ENCODE measurements around the gene KIF24. TPM values are rescaled to one million over a fixed set of nuclear protein-coding genes. Genes with fewer than 3 reads are reported as not detected.

Gene KIF24
- total and polyA plus RNA-seq, 2 of the 4 experiments (the other 2 are of a cell fraction): 1.4 to 3.0 TPM

- Histone ChIP-seq H3K14ac (replicated peaks; ENCODE audit: low read depth, low read length) (no peak overlapping the region), H2AFZ (replicated peaks; ENCODE audit: low read length, poor library complexity) (no peak overlapping the region), H3K23ac (ENCODE audit: low read depth, low read length) (no peak overlapping the region), H3K9ac (ENCODE audit: low read depth, low read length) (no peak overlapping the region), H3K4me2 (ENCODE audit: low read depth, low read length) (no peak overlapping the region), H3K4me1 (ENCODE audit: control insufficient read depth, insufficient read depth, low read length) (no peaks in the 10 kb centered on the region), H2BK120ac (ENCODE audit: low read depth, low read length) (no peak overlapping the region), H3K79me1 (ENCODE audit: low read depth in 1 of 2, low read length in 2 of 2) (no peaks in the 10 kb centered on the region; a peak in 1 of 4 replicates), H4K20me1 (ENCODE audit: insufficient read depth, low read length) (no peaks in the 10 kb centered on the region), H3K27me3 (ENCODE audit: control insufficient read depth, insufficient read depth, low read length) (no peaks in the 10 kb centered on the region), H2BK15ac (ENCODE audit: low read depth, low read length) (no peak overlapping the region), H3K27ac (ENCODE audit: insufficient read depth, low read length) (no peak overlapping the region), H3K4ac (ENCODE audit: low read depth, low read length) (no peak overlapping the region), H3K36me3 (ENCODE audit: control insufficient read depth, insufficient read depth, low read length) (no peaks in the 10 kb centered on the region), H2BK5ac (ENCODE audit: low read depth, low read length, poor library complexity, severe bottlenecking) (no peak overlapping the region), H3K4me3 (ENCODE audit: insufficient read depth, low read depth, low read length) (no peak overlapping the region), H4K5ac (ENCODE audit: low read depth, low read length) (no peak overlapping the region), H4K8ac (ENCODE audit: low read depth in 2 of 2, low read length in 2 of 2) (no peak overlapping the region), H2AK5ac (ENCODE audit: low read depth, low read length) (no peak overlapping the region), H3K9me3 (ENCODE audit: control insufficient read depth, insufficient read depth, low read length) (no peaks in the 10 kb centered on the region), H4K91ac (ENCODE audit: insufficient read depth, low read depth, low read length) (no peak overlapping the region), H3K9me1 (ENCODE audit: insufficient read depth, low read length) (no peaks in the 10 kb centered on the region), H3K18ac (ENCODE audit: low read depth, low read length) (no peak overlapping the region), H3K56ac (ENCODE audit: extremely low read depth, insufficient read depth, low read length) (no peak overlapping the region), H2BK20ac (ENCODE audit: low read depth, low read length) (no peak overlapping the region), H2AK9ac (replicated peaks; ENCODE audit: low read depth, low read length, poor library complexity) (no peak overlapping the region)
- POLR2A ChIA-PET (ENCODE audit: unreplicated experiment): no interaction called here
- CTCF ChIA-PET: no interaction called here
- in situ Hi-C loops (cut with MboI; ENCODE audit: low sequenced_read_pairs) (no loop called here), dilution Hi-C loops (cut with HindIII; ENCODE audit: low sequenced_read_pairs, unreplicated experiment) (no loop called here), intact Hi-C loops (cut with micrococcal nuclease) (no loop called here)
- WGBS, 2 experiments (ENCODE audit: extremely low coverage in 2 of 2, insufficient read length in 1 of 2): 100% methylated on average over 1 of the region's 2 CpGs; no CpG with 5 or more reads in 1 of the 2 experiments
- TF ChIP-seq ELK1 (IDR thresholded peaks at IDR 0.05; ENCODE audit: borderline replicate concordance, low read depth, low read length): no peak
- no peak for TF ChIP-seq NFE2L2 (IDR thresholded peaks at IDR 0.05; ENCODE audit: low read depth, low read length)
- no peak for TF ChIP-seq RCOR1 (IDR thresholded peaks at IDR 0.05; ENCODE audit: insufficient replicate concordance, low read length)
- TF ChIP-seq BHLHE40 (IDR thresholded peaks at IDR 0.05; ENCODE audit: low read depth, low read length): no peak
- no peak for TF ChIP-seq CEBPB (IDR thresholded peaks at IDR 0.05; ENCODE audit: low read depth, low read length)
- TF ChIP-seq MAZ (IDR thresholded peaks at IDR 0.05; ENCODE audit: borderline replicate concordance, low read depth, low read length): no peak
- no peak for TF ChIP-seq SMC3 (IDR thresholded peaks at IDR 0.05; ENCODE audit: low read depth, low read length)
- TF ChIP-seq FOS (IDR thresholded peaks at IDR 0.05; ENCODE audit: low read depth, low read length): no peak
- DNase-seq: peak; percentile 8
- BruUV-seq (replicated peaks): no TSS peak
- ATAC-seq (ENCODE audit: low read depth): no peak
These were observed 39.9 kb downstream of the KIF24 start for GRCh38 chr9:34289159-34289558.
